ENCODE data around the gene MED14.

Gene MED14

DNA sequence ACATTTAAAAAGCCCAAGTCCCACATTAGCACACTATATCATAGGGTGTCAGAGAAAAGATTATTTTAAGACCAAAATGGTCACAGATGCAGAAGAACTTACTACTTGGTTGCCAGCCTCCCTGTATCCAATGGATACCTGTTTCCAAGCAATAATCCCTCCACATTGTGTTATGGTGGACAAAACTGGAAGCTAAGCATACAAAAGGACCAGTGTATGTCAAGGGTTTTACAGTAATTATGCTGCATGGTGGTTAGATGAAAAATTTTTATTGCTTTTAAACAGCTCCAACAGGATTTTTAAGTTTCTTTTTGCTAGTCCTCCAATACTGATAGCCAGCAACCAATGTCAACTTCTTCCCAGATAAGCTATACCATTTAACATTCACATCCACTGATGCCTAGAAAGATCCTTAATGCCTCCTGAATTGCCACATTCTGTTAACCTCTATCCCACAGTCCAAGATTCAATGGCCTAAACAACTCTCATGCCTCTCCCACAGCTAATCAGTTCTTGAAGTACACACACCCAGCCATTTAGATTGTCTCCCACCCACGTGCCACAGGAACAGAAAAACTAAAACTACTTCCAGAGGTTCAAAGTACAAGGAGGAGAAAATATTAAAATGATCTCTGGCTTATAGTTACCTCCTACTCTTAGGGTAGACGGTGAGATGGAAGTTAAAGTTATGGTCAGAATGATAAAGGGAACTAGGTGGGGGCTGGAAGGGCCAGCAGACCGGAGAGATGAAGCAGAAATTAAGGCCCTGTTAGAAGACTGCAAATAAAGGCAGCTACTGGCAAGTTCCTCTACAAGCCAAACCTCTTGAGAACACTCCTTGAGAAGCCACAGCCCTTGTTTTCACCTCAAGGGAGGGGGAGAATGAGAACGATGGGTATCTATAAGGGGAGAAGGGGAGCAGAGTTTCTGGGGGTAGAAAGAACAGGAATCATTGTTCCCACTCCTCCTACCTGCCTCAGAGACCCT, 5.5 kb downstream of the MED14 start:
- DNase-seq (ENCODE audit: low spot score), result no peak

DNA sequence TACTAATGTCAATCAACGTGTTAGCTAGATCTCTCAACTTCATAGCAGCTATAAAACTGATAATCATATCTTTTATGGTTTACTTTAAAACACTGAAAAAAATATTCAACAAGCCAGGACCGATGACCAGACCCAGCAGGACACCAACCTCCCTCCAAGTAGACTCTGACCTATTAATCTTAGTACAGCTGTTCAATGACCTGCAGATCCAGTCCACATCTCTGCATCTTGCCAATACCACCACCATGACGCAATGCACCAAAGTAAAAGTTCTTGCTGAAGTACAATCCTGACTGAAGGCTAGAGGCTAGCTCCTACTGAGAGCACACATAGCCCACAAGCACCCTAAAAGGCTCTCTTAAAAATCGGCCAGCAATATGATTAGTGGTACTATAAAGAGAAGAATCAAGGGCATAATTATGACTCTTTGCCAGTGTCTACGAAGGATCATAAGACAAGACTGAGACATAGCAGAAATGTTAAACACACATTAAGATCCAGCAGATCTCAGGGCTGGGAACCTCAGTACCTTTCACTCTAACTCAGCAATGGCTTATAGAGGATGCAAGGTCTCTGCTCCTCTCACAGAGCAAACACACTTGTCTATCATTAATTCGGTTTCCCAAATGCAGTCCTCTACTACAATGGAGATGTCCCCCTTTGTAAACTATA, 7.6 kb downstream of the MED14 start:
- no peak for DNase-seq (ENCODE audit: low spot score)

DNA sequence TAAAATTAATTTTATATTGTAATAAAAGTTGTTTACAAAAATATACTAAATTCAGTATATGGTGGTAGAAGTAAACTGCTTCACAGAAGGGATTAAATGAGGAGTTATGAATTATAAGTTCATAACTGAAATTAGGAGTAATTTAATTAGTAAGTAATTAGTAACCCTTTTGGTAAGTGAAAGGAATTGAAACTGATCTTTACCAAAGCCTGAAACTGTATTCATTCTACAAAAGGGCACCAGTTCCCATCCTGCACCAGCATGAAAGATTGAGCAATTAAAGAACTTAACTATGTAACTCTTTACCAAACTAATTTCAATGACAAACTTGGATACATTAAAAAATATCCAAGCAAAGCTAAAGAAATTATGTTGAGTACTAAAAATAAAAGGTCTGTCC, 8.2 kb downstream of the MED14 start:
- no peak for DNase-seq (ENCODE audit: low spot score)

DNA sequence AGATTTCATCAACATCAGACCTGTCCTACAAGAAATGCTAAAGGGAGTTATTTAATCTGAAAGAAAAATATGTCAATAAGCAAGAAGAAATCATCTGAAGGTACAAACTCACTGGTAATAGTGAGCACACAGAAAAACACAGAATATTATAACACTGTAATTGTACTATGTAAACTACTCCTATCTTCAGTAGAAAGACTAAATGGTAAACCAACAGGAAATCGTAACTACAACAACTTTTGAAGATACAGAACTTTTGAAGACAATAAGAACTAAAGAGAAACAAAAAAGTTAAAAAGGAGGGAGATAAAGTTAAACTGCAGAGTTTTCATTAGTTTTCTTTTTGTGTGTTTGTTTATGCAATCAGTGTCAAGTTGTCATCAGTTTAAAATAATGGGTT, 12.4 kb downstream of the MED14 start:
- no peak for DNase-seq (ENCODE audit: low spot score)

DNA sequence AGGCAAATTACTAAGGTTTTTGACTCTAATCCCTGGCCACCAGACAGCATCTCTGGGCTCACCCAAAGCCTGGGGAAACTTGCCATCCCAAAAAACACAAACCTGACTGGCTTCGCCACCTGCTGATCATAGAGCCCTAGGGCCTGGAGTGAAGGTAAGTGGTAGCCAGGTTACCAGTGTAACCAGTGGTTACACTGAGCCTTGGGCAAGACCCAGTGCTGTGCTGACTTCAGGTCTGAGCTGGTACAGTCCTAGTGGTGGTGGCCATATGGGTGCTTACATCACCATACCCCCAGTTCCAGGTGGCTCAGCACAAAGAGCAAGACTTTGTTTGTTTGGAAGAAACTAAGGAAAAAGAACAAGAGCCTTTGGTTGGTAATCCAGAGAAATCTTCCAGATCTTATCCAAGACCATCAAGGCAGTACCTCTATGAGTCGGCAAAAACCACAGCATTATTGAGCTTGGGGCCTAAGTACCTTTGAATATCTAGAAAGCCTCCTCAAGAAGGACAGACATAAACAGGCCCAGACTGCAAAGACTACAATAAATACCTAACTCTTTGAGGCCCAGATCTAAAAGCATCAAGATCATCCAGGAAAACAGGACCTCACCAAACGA, 13.7 kb downstream of the MED14 start:
- no peak for DNase-seq (ENCODE audit: low spot score)

DNA sequence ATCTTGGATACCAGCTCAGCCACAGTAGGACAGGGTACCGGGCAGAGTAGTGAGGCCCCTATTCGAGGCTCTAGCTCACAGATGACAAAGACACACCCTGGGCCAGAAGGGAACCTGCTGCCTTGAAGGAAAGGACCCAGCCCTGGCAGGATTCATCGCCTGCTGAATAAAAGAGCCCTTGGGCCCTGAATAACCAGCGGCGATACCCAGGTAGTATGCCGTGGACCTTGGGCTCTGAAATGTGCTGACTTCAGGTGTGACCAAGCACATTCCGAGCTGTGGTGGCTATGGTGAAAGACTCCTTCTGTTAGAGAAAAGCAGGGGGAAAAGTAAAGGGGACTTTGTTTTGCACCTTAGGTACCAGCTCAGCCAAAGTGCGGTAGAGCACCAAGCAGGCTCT, 14.6 kb downstream of the MED14 start:
- no peak for DNase-seq (ENCODE audit: low spot score)

DNA sequence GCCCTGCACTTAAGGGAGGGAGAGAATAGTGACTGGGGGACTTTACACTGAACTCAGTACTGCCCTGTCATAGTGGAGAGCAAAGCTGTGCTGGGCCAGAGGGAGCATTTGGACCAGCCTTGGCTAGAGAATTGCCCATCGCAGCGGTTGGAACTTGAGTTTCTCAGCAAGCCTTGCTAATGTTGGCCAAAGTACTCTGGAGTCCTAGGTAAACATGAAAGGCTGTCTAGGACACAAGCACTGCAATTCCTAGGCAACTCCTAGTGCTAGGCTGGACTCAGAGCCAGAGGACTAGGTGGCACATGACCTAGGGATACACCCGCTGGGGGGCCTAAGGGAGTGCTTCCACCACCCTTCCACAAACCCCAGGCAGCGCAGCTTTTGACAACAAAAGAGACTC, 15.0 kb downstream of the MED14 start:
- no peak for DNase-seq (ENCODE audit: low spot score)

DNA sequence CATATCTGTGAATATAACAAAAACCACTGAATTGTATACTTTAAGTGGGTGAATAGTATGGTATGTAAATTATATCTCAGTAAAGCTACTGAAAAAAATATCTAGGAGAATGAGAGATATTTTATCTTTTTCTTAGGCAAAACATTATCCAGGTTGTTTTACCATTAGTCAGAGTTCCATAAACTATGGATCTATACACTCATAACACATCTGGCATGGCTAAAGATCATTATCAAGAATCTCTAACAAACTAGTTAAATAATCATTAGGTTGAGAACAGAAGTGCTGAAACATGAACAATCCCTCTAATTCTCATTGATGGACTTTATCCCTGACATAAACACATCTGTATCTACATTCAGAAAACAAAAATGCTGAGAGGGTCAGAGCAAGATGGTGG, 15.6 kb downstream of the MED14 start:
- no peak for DNase-seq (ENCODE audit: low spot score)

DNA sequence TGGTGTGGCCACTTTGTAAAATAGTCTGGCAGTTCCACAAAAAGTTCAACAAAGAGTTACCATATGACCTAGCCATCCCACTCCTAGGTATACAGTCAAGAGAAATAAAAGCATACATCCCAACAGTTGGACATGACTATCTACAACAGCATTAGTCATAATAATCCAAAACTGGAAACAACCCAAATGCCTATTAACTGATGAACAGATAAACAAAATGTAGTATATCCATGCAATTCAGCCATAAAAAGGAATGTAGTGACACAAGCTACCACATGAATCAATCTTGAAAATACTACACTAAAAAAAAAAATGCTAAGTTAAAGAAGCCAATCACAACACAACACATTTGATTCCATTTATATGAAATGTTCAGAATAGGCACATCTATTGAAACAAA, 16.1 kb downstream of the MED14 start:
- DNase-seq (ENCODE audit: low spot score), result no peak

DNA sequence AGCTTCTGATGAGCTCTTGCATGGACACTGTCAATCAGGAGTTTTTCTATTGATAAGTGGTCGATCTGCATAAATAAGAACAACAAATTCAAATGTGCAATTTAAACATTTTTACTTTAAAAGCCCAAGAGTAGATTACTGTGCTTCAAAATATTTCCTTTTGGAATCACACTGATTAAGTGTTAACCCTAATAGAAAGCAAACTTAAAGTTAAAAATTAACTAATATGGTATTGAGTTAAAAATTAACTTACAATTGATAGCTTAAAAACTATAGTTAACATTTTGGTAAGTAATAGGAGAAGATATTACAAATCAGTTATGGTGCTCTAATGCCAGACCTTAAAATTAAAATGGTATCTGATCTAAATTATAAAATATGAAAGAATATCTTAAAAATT, 25.9 kb downstream of the MED14 start:
- DNase-seq (ENCODE audit: low spot score), result no peak

DNA sequence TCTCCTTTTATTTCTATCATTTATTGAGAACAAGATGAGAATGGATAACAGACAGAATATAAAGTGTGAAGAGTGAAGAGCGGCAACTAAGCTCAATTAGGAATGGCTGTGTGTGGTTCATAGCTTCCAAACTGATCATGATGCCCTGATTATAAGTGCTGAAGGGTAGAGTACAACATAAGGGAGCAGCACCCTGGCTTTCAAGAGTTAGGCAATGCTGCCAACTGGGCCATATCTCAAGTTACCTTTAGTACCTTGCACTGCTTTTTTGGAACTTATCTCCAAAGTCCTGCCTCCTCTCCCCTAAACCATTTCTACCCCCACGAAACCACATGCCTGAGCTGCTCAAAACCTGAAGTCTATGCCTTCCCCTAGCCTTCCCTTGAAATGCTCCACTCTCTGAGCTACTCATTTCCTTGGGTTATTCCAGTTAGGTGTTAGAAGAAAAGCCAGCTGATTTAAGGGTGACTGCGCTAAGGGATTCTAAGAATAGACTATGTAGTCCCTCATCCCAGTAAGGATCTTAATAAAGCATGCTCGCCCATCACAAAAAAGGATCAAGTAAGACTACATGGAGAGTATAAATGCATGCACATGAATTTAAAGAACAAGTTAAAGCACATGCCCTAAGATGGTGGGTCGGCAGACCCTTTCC, 29.6 kb downstream of the MED14 start:
- DNase-seq (ENCODE audit: low spot score), result no peak

DNA sequence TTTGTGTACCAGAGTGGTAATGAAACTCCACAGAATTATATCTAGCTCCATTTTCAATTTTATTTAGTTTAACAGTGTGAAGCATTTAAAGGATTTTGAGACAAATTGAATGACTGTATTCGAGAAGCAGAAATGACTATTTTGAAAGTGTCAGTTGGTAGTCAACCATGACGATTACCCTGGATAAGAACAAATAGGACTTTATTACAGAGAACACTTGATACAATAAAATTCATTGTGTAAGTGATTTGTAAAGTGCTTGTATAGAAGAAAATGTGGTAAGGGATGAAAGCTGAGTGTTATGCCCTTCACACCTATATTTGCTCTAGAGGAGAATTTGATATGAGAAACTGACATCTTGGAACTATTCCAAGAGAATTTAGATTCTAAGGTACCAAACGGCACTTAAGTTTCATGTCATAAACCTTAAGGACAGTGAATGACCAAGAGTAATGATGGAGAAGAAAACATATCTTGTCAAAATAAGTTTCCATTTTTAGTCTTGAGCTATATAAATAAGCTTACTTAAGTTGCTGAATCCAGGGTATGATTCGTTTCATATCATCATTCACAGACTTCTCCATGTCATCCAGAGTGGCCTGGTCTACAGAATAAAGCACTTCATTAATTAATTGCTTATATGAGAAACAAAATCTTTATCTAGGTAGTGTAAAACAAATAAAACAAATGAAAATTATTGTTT, 34.6 kb downstream of the MED14 start:
- DNase-seq (ENCODE audit: low spot score), result no peak

DNA sequence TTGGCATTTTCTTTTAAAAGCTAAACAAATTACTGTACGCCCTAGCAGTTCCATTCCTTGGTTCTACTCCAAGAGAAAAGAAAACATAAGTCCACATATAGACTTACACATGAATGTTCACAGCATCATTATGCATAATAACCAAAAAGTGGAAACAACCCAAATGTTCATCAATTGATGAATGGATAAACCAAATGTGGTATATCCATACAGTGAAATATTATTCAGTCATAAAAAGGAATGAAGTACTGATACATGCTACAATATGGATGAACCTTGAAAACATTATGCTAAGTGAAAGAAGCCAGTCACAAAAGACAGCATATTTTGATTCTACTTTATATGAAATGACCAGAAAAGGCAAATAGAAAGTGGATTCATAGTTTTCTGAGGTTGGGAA, 36.5 kb downstream of the MED14 start:
- DNase-seq (ENCODE audit: low spot score), result no peak

DNA sequence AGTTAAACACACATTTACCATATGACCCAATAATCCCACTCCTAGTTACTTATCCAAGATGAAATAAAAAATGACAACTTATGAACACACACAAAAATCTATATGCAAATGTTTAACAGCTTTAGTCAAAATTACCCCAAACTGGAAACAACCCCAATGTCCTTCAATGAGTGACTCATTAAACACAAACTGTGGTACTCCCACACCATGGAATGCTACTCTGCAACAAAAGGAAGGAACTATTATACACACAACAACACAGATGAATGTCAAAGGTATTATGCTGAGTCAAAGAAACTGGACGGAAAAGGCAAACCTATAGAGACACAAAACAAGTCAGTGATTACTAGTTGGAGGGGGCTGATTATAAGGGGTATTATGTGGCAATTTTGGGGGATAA, 40.5 kb downstream of the MED14 start:
- no peak for DNase-seq (ENCODE audit: low spot score)

DNA sequence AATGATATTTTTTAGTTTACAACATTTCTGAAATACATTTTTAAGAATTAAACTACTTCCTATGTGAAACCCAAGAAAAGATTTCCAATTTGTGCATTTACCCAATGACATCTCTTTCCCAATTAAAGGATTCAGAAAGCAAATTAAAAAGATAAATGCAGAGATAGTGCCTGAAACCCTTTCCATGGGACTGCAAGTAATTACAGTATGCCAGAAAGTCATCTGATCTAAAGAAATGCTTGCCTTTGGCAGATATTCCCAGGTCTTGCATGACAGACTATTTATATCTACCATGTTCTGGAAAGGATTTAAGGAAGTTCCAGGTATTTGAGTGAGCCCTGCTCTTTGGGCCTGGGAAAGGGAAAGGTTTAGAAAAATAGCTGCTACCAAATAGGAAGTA, 46.4 kb downstream of the MED14 start:
- DNase-seq (ENCODE audit: low spot score), result no peak

DNA sequence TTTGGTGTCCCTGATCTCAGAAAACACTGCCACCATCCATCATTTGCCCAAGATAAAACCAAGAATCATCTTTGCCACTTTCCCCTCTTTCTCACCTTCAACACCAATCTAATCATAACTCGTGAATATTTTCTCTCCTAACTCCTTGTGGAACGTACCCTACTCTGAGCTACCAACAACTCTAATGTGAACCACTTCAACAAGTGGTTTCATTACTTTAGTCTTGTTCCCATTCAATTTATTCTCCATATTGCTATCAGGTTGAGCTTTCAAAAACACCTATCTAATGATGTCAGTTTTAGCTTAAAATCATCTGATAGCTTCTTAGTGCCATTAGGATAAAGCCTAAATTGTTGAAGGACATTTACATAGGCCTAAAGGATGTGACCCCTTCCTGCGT, 48.2 kb downstream of the MED14 start:
- no peak for DNase-seq (ENCODE audit: low spot score)

DNA sequence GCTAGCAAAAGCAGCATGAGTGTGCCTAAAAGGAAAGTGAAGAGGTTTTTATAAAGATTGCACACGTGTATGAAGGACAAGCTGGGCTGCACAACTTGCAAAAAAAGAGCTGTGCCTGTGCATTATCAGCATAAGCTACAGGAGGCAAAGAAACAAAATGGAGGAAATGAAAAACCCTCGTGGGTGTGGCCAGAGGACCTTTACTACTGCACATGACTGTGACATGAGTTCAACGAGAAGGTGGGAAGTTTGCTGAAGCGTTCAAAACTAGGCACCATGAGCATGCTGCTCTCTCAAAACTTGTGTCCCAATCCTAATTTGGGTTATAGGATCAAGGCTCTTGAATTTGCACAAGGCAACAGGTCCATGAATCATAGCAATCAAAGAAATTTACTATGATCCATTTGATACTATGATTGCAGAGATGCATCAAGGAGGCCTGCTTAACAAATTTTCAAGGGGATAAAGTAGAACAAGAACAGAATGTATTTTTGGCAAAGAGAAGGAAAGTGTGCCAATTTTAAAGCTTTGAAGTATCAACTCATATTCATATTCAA, 49.9 kb downstream of the MED14 start:
- DNase-seq (ENCODE audit: low spot score), result no peak

DNA sequence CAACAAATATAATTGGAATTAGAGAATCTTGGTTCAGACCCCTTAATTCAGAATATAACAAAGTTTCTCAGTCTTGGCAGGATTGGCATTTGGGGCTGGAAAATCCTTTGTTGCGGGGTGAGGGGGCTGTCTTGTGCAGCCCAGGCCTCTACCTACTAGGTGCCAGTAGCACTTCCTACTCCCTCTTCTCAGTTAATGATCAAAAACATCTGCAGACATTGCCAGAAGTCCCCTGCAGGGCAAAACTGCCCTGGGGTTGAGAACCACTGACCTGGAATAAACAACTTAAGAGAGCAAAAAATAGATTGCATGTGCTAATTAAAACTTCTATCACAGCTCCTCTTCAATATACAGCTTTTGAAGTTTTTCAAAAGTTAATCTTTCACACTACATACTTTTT, 51.2 kb downstream of the MED14 start:
- no peak for DNase-seq (ENCODE audit: low spot score)

DNA sequence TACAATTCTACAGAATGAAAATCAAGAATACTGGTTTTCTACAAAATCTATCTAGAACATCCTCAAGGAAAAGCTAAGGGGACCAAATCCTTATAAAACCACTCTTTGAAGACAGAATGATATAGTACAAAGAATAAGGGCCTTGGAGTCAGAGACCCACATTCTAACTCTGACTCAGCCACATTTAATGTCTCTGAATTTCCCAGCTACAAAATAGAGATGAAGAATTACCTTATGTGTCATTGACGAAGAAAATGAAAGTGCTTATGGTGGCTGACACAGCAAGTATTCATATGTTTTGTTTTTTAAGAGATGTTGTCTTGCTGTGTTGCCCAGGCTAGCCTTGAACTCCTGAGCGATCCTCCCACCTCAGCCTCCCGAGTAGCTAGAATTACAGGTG, 52.1 kb downstream of the MED14 start:
- DNase-seq (ENCODE audit: low spot score), result no peak

DNA sequence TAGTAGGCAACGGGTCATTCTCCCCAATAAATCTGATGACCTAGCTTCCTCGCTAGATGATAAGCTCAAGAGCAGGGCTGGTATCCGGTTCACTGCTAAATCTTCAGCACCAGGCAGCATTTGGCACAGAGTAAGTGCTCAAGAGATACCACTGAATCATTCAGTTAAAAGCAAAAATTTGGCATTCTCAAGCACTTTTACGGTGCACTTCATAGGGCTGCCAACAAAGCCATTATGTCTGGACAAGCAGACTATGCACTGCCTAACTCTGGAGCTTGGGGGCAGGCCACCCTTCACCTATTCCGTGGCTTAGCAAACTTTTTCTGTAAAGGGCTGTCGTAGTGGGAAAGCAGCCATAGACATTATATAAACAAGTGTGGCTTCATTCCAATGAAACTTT, 64.2 kb downstream of the MED14 start:
- no peak for DNase-seq (ENCODE audit: low spot score)

DNA sequence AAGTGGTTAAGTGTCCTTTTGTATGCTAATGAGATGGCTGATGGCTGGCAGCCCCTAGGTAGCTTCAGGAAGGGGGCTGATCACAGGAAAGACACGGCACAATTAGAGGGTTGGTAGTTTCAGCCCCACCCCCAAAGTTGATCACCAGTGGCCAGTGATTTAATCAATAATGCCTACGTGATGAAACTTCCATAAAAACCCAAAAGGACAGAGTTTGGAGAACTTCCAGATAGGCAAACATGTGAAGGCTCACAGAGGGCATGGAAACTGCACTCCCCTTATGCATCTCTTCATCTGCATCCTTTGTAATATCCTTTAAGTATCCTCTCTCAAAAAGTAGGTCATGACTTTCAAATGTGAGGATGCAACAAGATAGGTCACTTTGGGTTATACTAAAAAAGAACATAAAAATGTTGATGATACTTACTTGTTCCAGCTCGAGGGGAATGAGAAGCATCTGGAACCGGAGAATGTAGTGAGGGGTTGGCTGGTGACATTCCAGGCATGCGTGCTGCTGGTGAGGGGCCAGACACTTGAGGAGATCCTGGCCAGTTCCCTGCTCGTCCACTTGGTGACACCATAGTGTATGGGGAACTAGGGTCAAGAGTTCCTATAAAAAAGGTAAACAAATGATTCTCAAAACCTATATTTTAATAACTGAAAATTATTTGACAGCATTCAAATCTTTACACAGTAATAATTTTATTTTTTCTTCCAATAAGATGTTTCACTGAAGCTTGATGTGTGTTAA, 71.3 kb downstream of the MED14 start:
- peak; percentile 52 for DNase-seq (ENCODE audit: low spot score)

All from GM03348 (cell line).